GM21619 (cell line): ENCODE measurements around the gene SCN1B.

Source experiments
- ATAC-seq: cut with Tn5 transposase; IDR thresholded peaks from one replicate; pipeline ENCODE4 v1.9.1; 2021; ENCODE audit not compliant: unreplicated experiment

The SCN1B gene

GRCh38 chr19:35052599-35053190 is 22.4 kb downstream of the SCN1B start:
- no peak for ATAC-seq

GRCh38 chr19:35053667-35054293 is 23.5 kb downstream of the SCN1B start:
- ATAC-seq: no peak

- no peak for ATAC-seq
Observed at GRCh38 chr19:35054626-35055025, 24.4 kb downstream of the SCN1B start.

- no peak for ATAC-seq
Observed at GRCh38 chr19:35055715-35056179, 25.5 kb downstream of the SCN1B start.

GRCh38 chr19:35056513-35057063 is 26.3 kb downstream of the SCN1B start:
- ATAC-seq: no peak

- no peak for ATAC-seq
Observed at GRCh38 chr19:35058370-35058769, 28.1 kb downstream of the SCN1B start.

- no peak for ATAC-seq
Observed at GRCh38 chr19:35059006-35059798, 28.9 kb downstream of the SCN1B start.

GRCh38 chr19:35059799-35060091 is 29.5 kb downstream of the SCN1B start:
- ATAC-seq: no peak

- ATAC-seq: no peak
Observed at GRCh38 chr19:35060160-35060855, 30.0 kb downstream of the SCN1B start.

GRCh38 chr19:35061583-35062373 is 31.5 kb downstream of the SCN1B start:
- no peak for ATAC-seq

- ATAC-seq: no peak
Observed at GRCh38 chr19:35062942-35063341, 32.7 kb downstream of the SCN1B start.

GRCh38 chr19:35063940-35064818 is 33.9 kb downstream of the SCN1B start:
- no peak for ATAC-seq

- no peak for ATAC-seq
Observed at GRCh38 chr19:35065574-35065973, 35.3 kb downstream of the SCN1B start.

GRCh38 chr19:35066121-35066520 is 35.9 kb downstream of the SCN1B start:
- ATAC-seq: no peak

- ATAC-seq: no peak
Observed at GRCh38 chr19:35066691-35067563, 36.7 kb downstream of the SCN1B start.

- no peak for ATAC-seq
Observed at GRCh38 chr19:35068941-35069634, 38.8 kb downstream of the SCN1B start.

- no peak for ATAC-seq
Observed at GRCh38 chr19:35069696-35070095, 39.4 kb downstream of the SCN1B start.

GRCh38 chr19:35070471-35070870 is 40.2 kb downstream of the SCN1B start:
- ATAC-seq: no peak
